ENCODE results near the gene NTNG2.

The NTNG2 gene

GRCh38 chr9:132197856-132198550 is 36.1 kb downstream of the NTNG2 start:
- no peak for DNase-seq
- Histone ChIP-seq H3K27ac (ENCODE audit: insufficient read depth, low read length, poor library complexity, severe bottlenecking) (no peak overlapping the region), H3K27me3 (replicated peaks; ENCODE audit: control insufficient read depth, insufficient read depth, low read length, poor library complexity, severe bottlenecking) (peaks cover 3% of the 10 kb centered on the region), H3K4me3 (ENCODE audit: insufficient read depth, low read depth, low read length, poor library complexity, severe bottlenecking) (no peak overlapping the region), H3K4me1 (ENCODE audit: control insufficient read depth, insufficient read depth, low read length, poor library complexity, severe bottlenecking) (no peaks in the 10 kb centered on the region), H3K36me3 (ENCODE audit: control insufficient read depth, insufficient read depth, low read length) (no peaks in the 10 kb centered on the region), H3K9me3 (ENCODE audit: control insufficient read depth, low read length) (no peaks in the 10 kb centered on the region)

GRCh38 chr9:132199056-132199455 is 37.2 kb downstream of the NTNG2 start:
- Histone ChIP-seq H3K27me3 (replicated peaks; ENCODE audit: control insufficient read depth, insufficient read depth, low read length, poor library complexity, severe bottlenecking) (peaks cover 3% of the 10 kb centered on the region), H3K36me3 (ENCODE audit: control insufficient read depth, insufficient read depth, low read length) (no peaks in the 10 kb centered on the region), H3K4me1 (ENCODE audit: control insufficient read depth, insufficient read depth, low read length, poor library complexity, severe bottlenecking) (no peaks in the 10 kb centered on the region), H3K4me3 (ENCODE audit: insufficient read depth, low read depth, low read length, poor library complexity, severe bottlenecking) (no peak overlapping the region), H3K27ac (ENCODE audit: insufficient read depth, low read length, poor library complexity, severe bottlenecking) (no peak overlapping the region), H3K9me3 (ENCODE audit: control insufficient read depth, low read length) (no peaks in the 10 kb centered on the region)
- no peak for DNase-seq

GRCh38 chr9:132200706-132201105 is 38.8 kb downstream of the NTNG2 start:
- Histone ChIP-seq H3K36me3 (ENCODE audit: control insufficient read depth, insufficient read depth, low read length) (no peaks in the 10 kb centered on the region), H3K4me1 (ENCODE audit: control insufficient read depth, insufficient read depth, low read length, poor library complexity, severe bottlenecking) (no peaks in the 10 kb centered on the region), H3K4me3 (ENCODE audit: insufficient read depth, low read depth, low read length, poor library complexity, severe bottlenecking) (no peak overlapping the region), H3K27me3 (replicated peaks; ENCODE audit: control insufficient read depth, insufficient read depth, low read length, poor library complexity, severe bottlenecking) (peaks cover 3% of the 10 kb centered on the region), H3K27ac (ENCODE audit: insufficient read depth, low read length, poor library complexity, severe bottlenecking) (no peak overlapping the region), H3K9me3 (ENCODE audit: control insufficient read depth, low read length) (no peaks in the 10 kb centered on the region)
- no peak for DNase-seq

- Histone ChIP-seq H3K27me3 (replicated peaks; ENCODE audit: control insufficient read depth, insufficient read depth, low read length, poor library complexity, severe bottlenecking) (peaks cover 3% of the 10 kb centered on the region), H3K27ac (ENCODE audit: insufficient read depth, low read length, poor library complexity, severe bottlenecking) (no peak overlapping the region), H3K4me1 (ENCODE audit: control insufficient read depth, insufficient read depth, low read length, poor library complexity, severe bottlenecking) (no peaks in the 10 kb centered on the region), H3K36me3 (ENCODE audit: control insufficient read depth, insufficient read depth, low read length) (no peaks in the 10 kb centered on the region), H3K4me3 (ENCODE audit: insufficient read depth, low read depth, low read length, poor library complexity, severe bottlenecking) (no peak overlapping the region), H3K9me3 (ENCODE audit: control insufficient read depth, low read length) (no peaks in the 10 kb centered on the region)
- no peak for DNase-seq
Measured at GRCh38 chr9:132201139-132201538, 39.3 kb downstream of the NTNG2 start.

- no peaks in the 10 kb centered on the region for H3K27me3 ChIP-seq (replicated peaks; ENCODE audit: control insufficient read depth, insufficient read depth, low read length, poor library complexity, severe bottlenecking)
- no peaks in the 10 kb centered on the region for H3K4me1 ChIP-seq (ENCODE audit: control insufficient read depth, insufficient read depth, low read length, poor library complexity, severe bottlenecking)
- DNase-seq, result no peak
- H3K9me3 ChIP-seq (ENCODE audit: control insufficient read depth, low read length), result no peaks in the 10 kb centered on the region
- H3K36me3 ChIP-seq (ENCODE audit: control insufficient read depth, insufficient read depth, low read length), result no peaks in the 10 kb centered on the region
- no peak overlapping the region for H3K4me3 ChIP-seq (ENCODE audit: insufficient read depth, low read depth, low read length, poor library complexity, severe bottlenecking)
- H3K27ac ChIP-seq (ENCODE audit: insufficient read depth, low read length, poor library complexity, severe bottlenecking), result no peak overlapping the region
Measured at GRCh38 chr9:132201780-132202703, 40.2 kb downstream of the NTNG2 start.

GRCh38 chr9:132204883-132205282 is 43.0 kb downstream of the NTNG2 start:
- H3K27me3 ChIP-seq (replicated peaks; ENCODE audit: control insufficient read depth, insufficient read depth, low read length, poor library complexity, severe bottlenecking), result no peaks in the 10 kb centered on the region
- H3K27ac ChIP-seq (ENCODE audit: insufficient read depth, low read length, poor library complexity, severe bottlenecking), result no peak overlapping the region
- H3K4me3 ChIP-seq (ENCODE audit: insufficient read depth, low read depth, low read length, poor library complexity, severe bottlenecking), result no peak overlapping the region
- no peak for DNase-seq
- no peaks in the 10 kb centered on the region for H3K9me3 ChIP-seq (ENCODE audit: control insufficient read depth, low read length)
- H3K36me3 ChIP-seq (ENCODE audit: control insufficient read depth, insufficient read depth, low read length), result no peaks in the 10 kb centered on the region
- no peaks in the 10 kb centered on the region for H3K4me1 ChIP-seq (ENCODE audit: control insufficient read depth, insufficient read depth, low read length, poor library complexity, severe bottlenecking)

- DNase-seq, result no peak
- no peaks in the 10 kb centered on the region for H3K27me3 ChIP-seq (replicated peaks; ENCODE audit: control insufficient read depth, insufficient read depth, low read length, poor library complexity, severe bottlenecking)
- H3K4me1 ChIP-seq (ENCODE audit: control insufficient read depth, insufficient read depth, low read length, poor library complexity, severe bottlenecking), result no peaks in the 10 kb centered on the region
- no peak overlapping the region for H3K27ac ChIP-seq (ENCODE audit: insufficient read depth, low read length, poor library complexity, severe bottlenecking)
- H3K9me3 ChIP-seq (ENCODE audit: control insufficient read depth, low read length), result no peaks in the 10 kb centered on the region
- H3K36me3 ChIP-seq (ENCODE audit: control insufficient read depth, insufficient read depth, low read length), result no peaks in the 10 kb centered on the region
- H3K4me3 ChIP-seq (ENCODE audit: insufficient read depth, low read depth, low read length, poor library complexity, severe bottlenecking), result no peak overlapping the region
Measured at GRCh38 chr9:132207215-132207614, 45.4 kb downstream of the NTNG2 start.

- no peak overlapping the region for H3K4me3 ChIP-seq (ENCODE audit: insufficient read depth, low read depth, low read length, poor library complexity, severe bottlenecking)
- H3K27ac ChIP-seq (ENCODE audit: insufficient read depth, low read length, poor library complexity, severe bottlenecking), result no peak overlapping the region
- H3K9me3 ChIP-seq (ENCODE audit: control insufficient read depth, low read length), result no peaks in the 10 kb centered on the region
- no peaks in the 10 kb centered on the region for H3K36me3 ChIP-seq (ENCODE audit: control insufficient read depth, insufficient read depth, low read length)
- H3K4me1 ChIP-seq (ENCODE audit: control insufficient read depth, insufficient read depth, low read length, poor library complexity, severe bottlenecking), result no peaks in the 10 kb centered on the region
- DNase-seq, result no peak
- H3K27me3 ChIP-seq (replicated peaks; ENCODE audit: control insufficient read depth, insufficient read depth, low read length, poor library complexity, severe bottlenecking), result no peaks in the 10 kb centered on the region
Measured at GRCh38 chr9:132207839-132208615, 46.2 kb downstream of the NTNG2 start.

- no peak overlapping the region for H3K4me3 ChIP-seq (ENCODE audit: insufficient read depth, low read depth, low read length, poor library complexity, severe bottlenecking)
- H3K36me3 ChIP-seq (ENCODE audit: control insufficient read depth, insufficient read depth, low read length), result no peaks in the 10 kb centered on the region
- H3K27me3 ChIP-seq (replicated peaks; ENCODE audit: control insufficient read depth, insufficient read depth, low read length, poor library complexity, severe bottlenecking), result no peaks in the 10 kb centered on the region
- H3K4me1 ChIP-seq (ENCODE audit: control insufficient read depth, insufficient read depth, low read length, poor library complexity, severe bottlenecking), result no peaks in the 10 kb centered on the region
- no peaks in the 10 kb centered on the region for H3K9me3 ChIP-seq (ENCODE audit: control insufficient read depth, low read length)
- H3K27ac ChIP-seq (ENCODE audit: insufficient read depth, low read length, poor library complexity, severe bottlenecking), result no peak overlapping the region
- no peak for DNase-seq
Measured at GRCh38 chr9:132209228-132209627, 47.4 kb downstream of the NTNG2 start.
